HEK293 (cell line): ENCODE measurements around the gene GTSE1.

Experiments
- CTCF ChIP-seq: fragments of 450-650 bp; formaldehyde crosslinking; IDR thresholded peaks from 2 replicates; pipeline ENCODE4 v1.5.1; 2016; ENCODE audit warnings: missing biosample characterization, missing genetic modification characterization
- GLI4 ChIP-seq: fragments of 450-650 bp; formaldehyde crosslinking; IDR thresholded peaks from 2 replicates; pipeline ENCODE4 v1.5.1; 2016; ENCODE audit warnings: missing biosample characterization, missing genetic modification characterization
- KLF1 ChIP-seq: fragments of 450-650 bp; formaldehyde crosslinking; IDR thresholded peaks from 2 replicates; pipeline ENCODE4 v1.5.1; 2016; ENCODE audit warnings: missing biosample characterization, missing genetic modification characterization
- PATZ1 ChIP-seq: fragments of 450-650 bp; formaldehyde crosslinking; IDR thresholded peaks from 2 replicates; pipeline ENCODE4 v1.5.1; 2016; ENCODE audit warnings: missing biosample characterization, missing genetic modification characterization
- PBX3 ChIP-seq: sonication (generic); formaldehyde crosslinking; IDR thresholded peaks from 2 replicates; pipeline ENCODE4 v1.8.1; 2022; ENCODE audit warnings: mild to moderate bottlenecking, moderate library complexity, missing genetic modification reagents
- PRDM10 ChIP-seq: fragments of 450-650 bp; formaldehyde crosslinking; IDR thresholded peaks from 2 replicates; pipeline ENCODE4 v1.5.1; 2016; ENCODE audit warnings: missing biosample characterization, missing genetic modification characterization
- SALL2 ChIP-seq: fragments of 450-650 bp; formaldehyde crosslinking; IDR thresholded peaks from 2 replicates; pipeline ENCODE4 v1.5.0; 2017; ENCODE audit warnings: missing biosample characterization, mild to moderate bottlenecking, missing genetic modification characterization, borderline replicate concordance
- SETDB1 ChIP-seq: IDR thresholded peaks from one replicate; pipeline ENCODE4 v1.6.1; 2017; ENCODE audit warnings: mild to moderate bottlenecking, low read length, moderate library complexity, mixed read lengths; ENCODE audit not compliant: insufficient read length
- ZBTB20 ChIP-seq: fragments of 450-650 bp; formaldehyde crosslinking; IDR thresholded peaks from 2 replicates; pipeline ENCODE4 v1.5.1; 2016; ENCODE audit warnings: missing biosample characterization, missing genetic modification characterization
- ZFP69B ChIP-seq: fragments of 450-650 bp; formaldehyde crosslinking; IDR thresholded peaks from 2 replicates; pipeline ENCODE4 v1.5.1; 2016; ENCODE audit warnings: missing biosample characterization, missing genetic modification characterization
- ZNF146 ChIP-seq: fragments of 450-650 bp; formaldehyde crosslinking; IDR thresholded peaks from 2 replicates; pipeline ENCODE4 v1.5.1; 2016; ENCODE audit warnings: missing biosample characterization, missing genetic modification characterization
- ZNF248 ChIP-seq: fragments of 450-650 bp; formaldehyde crosslinking; IDR thresholded peaks from 2 replicates; pipeline ENCODE4 v1.5.1; 2017; ENCODE audit warnings: missing biosample characterization, missing genetic modification characterization
- ZNF274 ChIP-seq, 2 experiments: fragments of 200-500 bp in 1 of 2; fragments of 450-650 bp in 1 of 2; sonication (Bioruptor generic) in 1 of 2; formaldehyde crosslinking in 1 of 2; IDR thresholded peaks; 2 replicates each; pipeline versions ENCODE4 v1.5.1 to v1.6.1; 2014 to 2016; ENCODE audit warnings: borderline replicate concordance in 1 of 2, inconsistent platforms in 1 of 2, low read length in 1 of 2, missing biosample characterization in 1 of 2, missing genetic modification characterization in 1 of 2
- ZNF560 ChIP-seq: fragments of 450-650 bp; formaldehyde crosslinking; IDR thresholded peaks from 2 replicates; pipeline ENCODE4 v1.5.1; 2017; ENCODE audit warnings: missing biosample characterization, missing genetic modification characterization, borderline replicate concordance

GRCh38 chr22:46379066-46379930 is 82.6 kb downstream of the GTSE1 start:
- no peak for TF ChIP-seq CTCF (tag by site-specific recombination)
- TF ChIP-seq PRDM10 (tag by site-specific recombination), result no peak
- no peak for TF ChIP-seq ZNF274 (IDR thresholded peaks at IDR 0.05; ENCODE audit: low read length)
- no peak for TF ChIP-seq ZNF274 (tag by site-specific recombination; IDR thresholded peaks at IDR 0.05; ENCODE audit: borderline replicate concordance)
- no peak for TF ChIP-seq SALL2 (tag by site-specific recombination)
- TF ChIP-seq GLI4 (tag by site-specific recombination), result no peak
- no peak for TF ChIP-seq KLF1
- no peak for TF ChIP-seq ZNF146
- TF ChIP-seq ZBTB20 (tag by site-specific recombination), result no peak
- TF ChIP-seq ZNF560 (tag by site-specific recombination), result no peak
- no peak for TF ChIP-seq SETDB1
- TF ChIP-seq PATZ1, result no peak
- no peak for TF ChIP-seq PBX3 (CRISPR knock-in tag)
- no peak for TF ChIP-seq ZFP69B (tag by site-specific recombination)
- no peak for TF ChIP-seq ZNF248 (tag by site-specific recombination)
